OCI-LY7 (cell line): ENCODE measurements around the gene GPR146.

Source experiments
- CTCF ChIP-seq: fragments of 200-600 bp; sonication (generic); conservative IDR thresholded peaks from 2 replicates; pipeline ENCODE4 v1.5.1; 2014; ENCODE audit warnings: mild to moderate bottlenecking, antibody characterized with exemption, low read length, moderate library complexity, mixed read lengths
- EZH2phosphoT487 ChIP-seq: fragments of 200-600 bp; sonication (generic); IDR thresholded peaks from 2 replicates; pipeline ENCODE4 v1.6.1; 2018; ENCODE audit warnings: low read depth, borderline replicate concordance, mild to moderate bottlenecking, mixed run types, antibody characterized with exemption, low read length, moderate library complexity, mixed read lengths

- TF ChIP-seq CTCF (no peak), EZH2phosphoT487 (no peak)
Observed at GRCh38 chr7:1104516-1105179, 60.3 kb downstream of the GPR146 start.
